T-helper 2 cell treated with Interferon-gamma antibody and Interleukin-4, amounts not matched to agents 5 μg/mL and 100 μg/mL, for 36 hours (primary cell): Measurements from ENCODE around the gene SLC25A19.

Source experiments
- DNase-seq: peaks from one replicate; pipeline ENCODE4 v3.0.0; 2021; ENCODE audit warnings: low spot score
- H3K27ac Mint-ChIP-seq: one replicate; pipeline ENCODE4 v1.8.0; 2021; ENCODE audit warnings: mild to moderate bottlenecking, mixed read lengths
- H3K27me3 Mint-ChIP-seq: one replicate; pipeline ENCODE4 v1.8.0; 2021; ENCODE audit warnings: low read depth, mixed read lengths
- H3K36me3 Mint-ChIP-seq: one replicate; pipeline ENCODE4 v1.8.0; 2021; ENCODE audit warnings: low read depth, mixed read lengths
- H3K4me1 Mint-ChIP-seq: one replicate; pipeline ENCODE4 v1.8.0; 2021; ENCODE audit warnings: low read depth, mixed read lengths
- H3K4me3 Mint-ChIP-seq: one replicate; pipeline ENCODE4 v1.8.0; 2022; ENCODE audit warnings: mild to moderate bottlenecking, moderate library complexity, mixed read lengths
- H3K9me3 Mint-ChIP-seq: one replicate; pipeline ENCODE4 v1.8.0; 2021; ENCODE audit warnings: mixed read lengths

Gene SLC25A19

DNA sequence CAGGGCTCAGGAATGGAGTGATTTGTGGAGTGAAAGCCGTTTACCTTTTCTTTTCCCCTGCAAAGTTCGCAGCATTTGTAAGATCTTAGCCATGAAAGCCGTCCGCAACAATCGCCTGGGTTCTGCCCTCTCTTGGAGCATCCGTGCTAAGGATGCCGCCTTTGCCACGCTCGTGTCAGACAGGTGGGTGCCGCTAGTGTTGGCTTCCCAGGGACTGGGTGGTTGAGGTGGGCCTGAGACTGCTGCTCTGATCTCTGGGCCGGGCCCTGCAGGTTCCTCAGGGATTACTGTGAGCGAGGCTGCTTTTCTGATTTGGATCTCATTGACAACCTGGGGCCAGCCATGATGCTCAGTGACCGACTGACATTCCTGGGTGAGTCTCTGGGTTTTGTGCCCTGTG, 56.4 kb downstream of the SLC25A19 start:
- no peaks in the 10 kb centered on the region for H3K4me1 Mint-ChIP-seq
- H3K9me3 Mint-ChIP-seq: no peaks in the 10 kb centered on the region
- no peak for DNase-seq
- no peak overlapping the region for H3K4me3 Mint-ChIP-seq
- no peaks in the 10 kb centered on the region for H3K27me3 Mint-ChIP-seq
- H3K36me3 Mint-ChIP-seq: peaks cover 66% of the 10 kb centered on the region
- no peak overlapping the region for H3K27ac Mint-ChIP-seq

DNA sequence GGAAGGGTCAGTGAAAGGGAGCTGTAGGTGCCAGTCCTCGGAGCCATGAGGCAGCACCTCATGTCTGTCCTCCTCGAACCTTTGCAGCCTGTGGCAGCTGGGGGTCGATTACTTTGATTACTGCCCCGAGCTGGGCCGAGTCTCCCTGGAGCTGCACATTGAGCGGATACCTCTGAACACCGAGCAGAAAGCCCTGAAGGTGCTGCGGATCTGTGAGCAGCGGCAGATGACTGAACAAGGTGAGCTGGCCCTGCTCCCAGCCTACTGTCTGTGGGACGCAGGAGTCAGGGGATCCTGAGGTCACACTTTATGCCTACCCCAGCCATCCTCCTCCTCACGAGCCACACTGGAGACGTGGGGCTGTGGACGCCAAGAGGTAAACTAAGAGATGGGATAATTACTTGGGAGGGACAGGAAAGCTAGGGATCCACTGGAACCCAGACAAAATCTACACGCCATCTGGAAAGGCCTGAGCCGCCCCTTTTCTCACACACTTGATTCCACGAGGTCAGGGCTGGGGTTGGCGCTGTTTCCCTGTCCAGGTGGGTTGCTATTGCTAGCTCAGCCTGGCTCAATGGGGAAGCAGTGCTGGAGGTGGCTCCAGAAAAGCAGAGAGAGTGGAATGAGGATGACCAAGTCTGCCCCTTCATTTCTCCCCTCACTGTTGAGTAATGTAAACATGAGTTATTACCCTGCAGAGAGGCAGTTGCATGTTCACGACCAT, 57.3 kb downstream of the SLC25A19 start:
- H3K27ac Mint-ChIP-seq: no peak overlapping the region
- H3K9me3 Mint-ChIP-seq: no peaks in the 10 kb centered on the region
- H3K4me3 Mint-ChIP-seq: no peak overlapping the region
- H3K4me1 Mint-ChIP-seq: no peaks in the 10 kb centered on the region
- no peaks in the 10 kb centered on the region for H3K27me3 Mint-ChIP-seq
- no peak for DNase-seq
- peaks cover 61% of the 10 kb centered on the region for H3K36me3 Mint-ChIP-seq

DNA sequence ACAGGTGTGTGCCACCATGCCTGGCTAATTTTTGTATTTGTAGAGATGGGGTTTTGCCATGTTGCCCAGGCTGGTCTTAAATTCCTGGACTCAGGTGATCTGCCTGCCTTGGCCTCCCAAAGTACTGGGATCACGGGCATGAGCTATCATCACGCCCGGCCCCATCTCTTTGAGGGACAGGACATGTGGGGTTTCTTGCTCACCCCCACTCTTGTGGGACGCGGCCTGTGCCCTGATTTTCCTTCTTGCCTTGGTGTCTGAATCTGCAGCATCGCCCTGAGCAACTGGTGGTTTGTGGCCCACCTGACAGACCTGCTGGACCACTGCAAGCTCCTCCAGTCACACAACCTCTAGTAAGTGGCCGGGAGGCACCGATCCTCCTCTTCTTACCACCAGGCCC, 58.2 kb downstream of the SLC25A19 start:
- Mint-ChIP-seq H3K36me3 (peaks cover 64% of the 10 kb centered on the region), H3K27me3 (no peaks in the 10 kb centered on the region), H3K27ac (no peak overlapping the region), H3K4me3 (no peak overlapping the region), H3K4me1 (no peaks in the 10 kb centered on the region), H3K9me3 (no peaks in the 10 kb centered on the region)
- no peak for DNase-seq

GRCh38 chr17:75228847-75229246, 60.4 kb downstream of the SLC25A19 start:
- DNase-seq: no peak
- Mint-ChIP-seq H3K4me3 (no peak overlapping the region), H3K36me3 (peaks cover 61% of the 10 kb centered on the region), H3K27ac (no peak overlapping the region), H3K27me3 (no peaks in the 10 kb centered on the region), H3K9me3 (no peaks in the 10 kb centered on the region), H3K4me1 (no peaks in the 10 kb centered on the region)

DNA sequence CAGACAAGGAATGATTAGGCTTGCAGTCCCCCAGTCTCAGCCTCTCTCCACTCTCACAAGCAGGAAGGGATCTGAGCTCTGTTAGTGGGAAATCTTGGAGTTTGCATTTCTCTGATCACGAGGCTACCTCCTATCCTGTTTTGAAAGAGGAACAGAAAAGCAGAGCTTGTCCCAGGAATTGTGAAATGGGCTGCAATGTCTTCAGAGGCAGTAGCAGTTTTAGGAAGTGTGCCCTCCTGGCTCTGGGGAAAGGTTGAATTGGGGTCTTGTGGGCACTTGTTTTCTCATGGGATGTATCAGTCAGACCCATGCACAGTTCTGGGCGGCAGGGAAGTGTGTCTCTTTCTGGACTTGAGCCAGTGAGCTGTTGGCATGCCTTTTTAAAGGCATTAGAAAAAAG, 60.9 kb downstream of the SLC25A19 start:
- Mint-ChIP-seq H3K27me3 (no peaks in the 10 kb centered on the region), H3K36me3 (peaks cover 63% of the 10 kb centered on the region), H3K4me1 (no peaks in the 10 kb centered on the region), H3K9me3 (no peaks in the 10 kb centered on the region), H3K27ac (no peak overlapping the region), H3K4me3 (no peak overlapping the region)
- no peak for DNase-seq

DNA sequence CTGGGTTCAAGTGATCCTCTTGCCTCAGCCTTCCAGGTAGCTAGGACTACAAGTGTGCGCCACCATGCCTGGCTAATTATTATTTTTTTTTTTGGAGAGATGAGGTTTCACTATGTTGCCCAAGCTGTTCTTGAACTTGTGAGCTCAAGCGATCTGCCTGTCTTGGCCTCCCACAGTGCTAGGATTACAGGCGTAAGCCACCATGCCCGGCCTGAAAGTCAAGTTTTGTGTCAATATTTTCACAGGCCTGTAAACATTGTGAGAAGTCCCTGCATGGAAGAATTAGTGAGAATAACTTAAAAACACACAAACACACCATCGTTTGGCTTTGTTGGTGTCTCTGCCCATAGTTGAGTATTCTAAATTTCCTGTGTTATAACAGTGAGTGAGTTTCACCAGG, 61.5 kb downstream of the SLC25A19 start:
- H3K27me3 Mint-ChIP-seq: no peaks in the 10 kb centered on the region
- no peaks in the 10 kb centered on the region for H3K9me3 Mint-ChIP-seq
- H3K36me3 Mint-ChIP-seq: peaks cover 61% of the 10 kb centered on the region
- H3K4me3 Mint-ChIP-seq: no peak overlapping the region
- DNase-seq: no peak
- H3K4me1 Mint-ChIP-seq: no peaks in the 10 kb centered on the region
- no peak overlapping the region for H3K27ac Mint-ChIP-seq

GRCh38 chr17:75225016-75225415, 64.2 kb downstream of the SLC25A19 start:
- Mint-ChIP-seq H3K27ac (no peak overlapping the region), H3K27me3 (no peaks in the 10 kb centered on the region), H3K4me1 (no peaks in the 10 kb centered on the region), H3K9me3 (no peaks in the 10 kb centered on the region), H3K4me3 (no peak overlapping the region), H3K36me3 (peaks cover 47% of the 10 kb centered on the region)
- no peak for DNase-seq
